Dedifferentiated amniotic fluid mesenchymal stem cell (primary cell): ENCODE results near the gene SLC25A17.

Source experiments
- DNase-seq: peaks from one replicate; pipeline ENCODE4 v3.0.0-alpha.2; 2016; ENCODE audit errors: extremely low spot score

Gene SLC25A17

GRCh38 chr22:40758390-40758789 is 60.8 kb downstream of the SLC25A17 start:
- DNase-seq: no peak

- no peak for DNase-seq
These were observed 62.1 kb downstream of the SLC25A17 start for GRCh38 chr22:40757071-40757470.

GRCh38 chr22:40753114-40753513 is 66.0 kb downstream of the SLC25A17 start:
- no peak for DNase-seq

- no peak for DNase-seq
These were observed 67.9 kb downstream of the SLC25A17 start for GRCh38 chr22:40751250-40751649.

- DNase-seq: no peak
These were observed 69.3 kb downstream of the SLC25A17 start for GRCh38 chr22:40749829-40750228.

GRCh38 chr22:40748388-40749355 is 70.5 kb downstream of the SLC25A17 start:
- DNase-seq: no peak

- DNase-seq: no peak
These were observed 71.8 kb downstream of the SLC25A17 start for GRCh38 chr22:40747361-40747760.

GRCh38 chr22:40746428-40747220 is 72.5 kb downstream of the SLC25A17 start:
- DNase-seq: no peak

- DNase-seq: no peak
These were observed 75.4 kb downstream of the SLC25A17 start for GRCh38 chr22:40743768-40744167.

GRCh38 chr22:40741116-40741515 is 78.0 kb downstream of the SLC25A17 start:
- DNase-seq: no peak

- no peak for DNase-seq
These were observed 79.4 kb downstream of the SLC25A17 start for GRCh38 chr22:40739721-40740120.

GRCh38 chr22:40733919-40734318 is 85.2 kb downstream of the SLC25A17 start:
- no peak for DNase-seq

- DNase-seq: no peak
These were observed 86.2 kb downstream of the SLC25A17 start for GRCh38 chr22:40732999-40733292.

GRCh38 chr22:40729284-40729683 is 89.9 kb downstream of the SLC25A17 start:
- no peak for DNase-seq

- DNase-seq: no peak
These were observed 90.4 kb downstream of the SLC25A17 start for GRCh38 chr22:40728731-40729189.

GRCh38 chr22:40727964-40728615 is 91.1 kb downstream of the SLC25A17 start:
- no peak for DNase-seq

GRCh38 chr22:40727070-40727963 is 91.8 kb downstream of the SLC25A17 start:
- no peak for DNase-seq

GRCh38 chr22:40726514-40726913 is 92.6 kb downstream of the SLC25A17 start:
- DNase-seq: no peak

GRCh38 chr22:40723396-40723933 is 95.7 kb downstream of the SLC25A17 start:
- no peak for DNase-seq

- no peak for DNase-seq
These were observed 97.9 kb downstream of the SLC25A17 start for GRCh38 chr22:40721266-40721665.
